Measurements from ENCODE around the gene TPST2.

Gene TPST2

DNA sequence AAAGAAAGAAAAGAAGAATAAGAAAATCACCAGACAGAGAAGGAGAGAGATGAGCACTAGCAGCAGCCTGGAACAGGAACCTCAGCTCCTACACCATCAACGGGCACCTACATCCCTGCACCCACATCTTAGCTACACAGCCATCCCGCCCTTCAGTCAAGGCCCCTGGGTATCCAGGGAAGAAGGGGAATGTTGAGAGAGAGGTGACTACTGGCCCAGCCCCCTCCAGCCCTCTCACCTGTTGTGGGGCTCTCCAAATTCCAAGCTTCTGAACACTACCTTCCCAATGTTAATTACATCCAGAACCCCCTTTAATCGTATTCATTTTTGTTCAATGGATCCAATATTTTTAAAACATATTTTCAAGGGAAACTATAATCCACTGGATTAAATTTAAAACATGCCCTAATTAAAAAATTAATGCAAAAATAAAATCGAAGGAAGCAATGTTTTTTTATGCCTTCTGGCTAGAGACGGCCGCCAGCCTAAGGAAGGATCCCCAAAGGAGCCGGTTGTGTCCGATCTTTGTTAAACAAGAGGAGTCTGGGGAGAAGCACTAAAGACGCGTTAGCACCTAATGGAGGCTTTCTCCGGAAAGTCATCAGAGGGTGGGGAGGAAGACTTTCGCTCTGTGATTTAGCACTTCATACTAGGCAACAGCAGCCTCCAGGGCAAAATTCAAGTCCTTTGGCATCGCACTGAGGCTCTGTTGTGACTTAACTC is 9.5 kb downstream of the TPST2 start:
- DNase-seq (ENCODE audit: low spot score): no peak

DNA sequence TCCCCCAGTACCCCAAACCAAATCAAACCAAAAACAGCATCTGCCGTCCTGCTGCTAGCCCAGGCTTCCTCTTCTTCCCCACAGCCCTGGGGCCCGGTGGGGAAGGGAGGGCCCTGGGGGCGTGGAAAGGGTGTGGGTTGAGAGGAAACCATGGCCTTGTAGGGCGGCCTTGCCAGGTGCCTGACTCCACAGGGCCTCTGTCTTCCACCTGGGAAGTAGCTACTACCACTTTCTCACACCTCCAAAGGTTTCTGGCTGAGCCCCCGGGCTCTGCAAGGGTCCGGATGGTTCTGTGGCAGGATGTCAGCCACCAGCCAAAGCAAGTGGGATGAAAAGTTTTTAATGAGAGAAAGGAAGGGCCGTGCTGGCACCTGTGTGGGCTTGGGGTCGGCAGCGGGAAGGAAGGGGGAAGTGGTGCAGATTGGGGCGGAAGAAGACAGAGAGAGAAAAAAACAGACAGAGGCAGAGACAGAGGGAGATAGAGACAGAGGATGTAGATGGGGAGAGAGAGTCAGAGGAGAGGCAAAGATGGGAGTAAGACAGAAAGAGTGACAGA is 10.5 kb downstream of the TPST2 start:
- DNase-seq (ENCODE audit: low spot score): no peak

DNA sequence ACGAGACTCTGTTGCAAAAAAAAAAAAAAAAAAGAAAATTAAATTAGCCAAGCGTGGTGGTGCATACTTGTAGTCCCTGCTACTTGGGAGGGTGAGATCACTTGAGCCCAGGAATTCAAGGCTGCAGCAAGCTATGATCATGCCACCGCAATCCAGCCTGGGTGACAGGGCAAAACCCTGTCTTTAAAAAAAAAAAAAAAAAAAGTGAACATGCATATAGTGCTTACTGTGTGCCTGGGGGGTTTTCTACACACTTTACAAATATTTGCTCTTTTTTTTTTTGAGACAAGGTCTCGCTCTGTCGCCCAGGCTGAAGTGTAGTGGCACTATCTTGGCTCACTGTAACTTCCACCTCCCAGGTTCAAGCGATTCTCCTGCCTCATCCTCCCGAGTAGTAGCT is 12.9 kb downstream of the TPST2 start:
- DNase-seq (ENCODE audit: low spot score): no peak

DNA sequence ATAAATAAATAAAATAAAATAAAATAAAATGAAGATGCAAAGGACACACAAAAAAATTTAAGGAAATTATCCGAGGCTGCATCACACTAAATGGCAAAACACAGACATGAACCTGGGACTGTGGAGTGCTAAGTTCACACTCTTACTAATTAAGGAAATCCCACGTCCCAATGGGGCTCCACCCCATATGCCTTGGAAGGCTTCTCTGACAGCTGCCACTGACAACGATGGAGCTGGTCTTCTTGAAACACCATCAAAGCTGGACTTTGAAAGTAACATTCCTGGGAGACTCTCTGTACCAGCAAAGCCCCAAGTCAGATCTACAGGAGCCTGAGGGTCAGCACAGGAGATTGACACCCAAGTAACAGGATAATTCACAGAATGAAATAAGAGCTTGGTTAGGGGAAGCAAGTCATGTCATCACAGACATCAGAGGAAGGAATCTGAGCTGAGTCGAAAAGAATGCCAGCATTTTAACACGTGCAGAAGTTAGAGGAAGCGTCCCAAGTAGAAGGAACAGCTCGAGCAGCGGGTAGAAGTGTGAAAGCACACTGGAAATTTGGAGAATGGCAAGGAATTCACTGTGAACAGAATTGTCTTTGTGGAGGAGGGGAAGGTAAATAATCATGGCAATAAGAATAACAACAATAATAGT is 13.8 kb downstream of the TPST2 start:
- DNase-seq (ENCODE audit: low spot score): no peak

DNA sequence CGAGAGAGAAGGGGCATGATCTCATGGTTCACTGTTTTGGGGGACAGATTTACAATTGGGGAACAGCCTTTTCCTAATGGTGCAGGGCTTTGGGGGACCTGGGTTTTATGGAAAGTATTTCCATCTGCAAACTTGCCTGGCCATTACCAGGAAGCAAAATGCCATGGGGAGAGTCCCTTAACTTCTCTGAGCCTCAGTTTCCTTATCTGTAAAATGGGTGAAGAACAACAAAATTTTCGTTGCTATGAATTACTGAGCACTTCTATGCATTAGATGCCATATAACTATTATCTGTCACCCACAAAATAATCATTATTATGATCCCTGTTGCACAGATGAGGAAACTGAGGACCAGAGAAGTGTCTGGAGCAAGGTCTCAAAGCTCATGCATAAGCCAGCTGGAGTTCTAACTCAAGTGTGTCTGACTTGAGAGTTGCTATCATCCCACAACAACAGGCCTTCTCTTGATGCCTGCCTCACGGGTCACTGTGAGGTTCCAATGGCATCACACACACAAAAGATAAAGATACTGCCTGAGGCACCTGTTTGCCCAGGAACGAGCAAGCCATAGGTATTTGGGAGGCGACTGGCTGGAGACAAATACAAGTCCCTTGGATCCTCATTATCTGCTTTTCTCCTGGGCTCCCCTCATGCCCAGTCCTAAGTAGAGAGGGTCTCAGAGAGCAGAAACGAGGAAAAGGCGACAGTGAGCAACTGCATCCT is 15.8 kb downstream of the TPST2 start:
- no peak for DNase-seq (ENCODE audit: low spot score)

DNA sequence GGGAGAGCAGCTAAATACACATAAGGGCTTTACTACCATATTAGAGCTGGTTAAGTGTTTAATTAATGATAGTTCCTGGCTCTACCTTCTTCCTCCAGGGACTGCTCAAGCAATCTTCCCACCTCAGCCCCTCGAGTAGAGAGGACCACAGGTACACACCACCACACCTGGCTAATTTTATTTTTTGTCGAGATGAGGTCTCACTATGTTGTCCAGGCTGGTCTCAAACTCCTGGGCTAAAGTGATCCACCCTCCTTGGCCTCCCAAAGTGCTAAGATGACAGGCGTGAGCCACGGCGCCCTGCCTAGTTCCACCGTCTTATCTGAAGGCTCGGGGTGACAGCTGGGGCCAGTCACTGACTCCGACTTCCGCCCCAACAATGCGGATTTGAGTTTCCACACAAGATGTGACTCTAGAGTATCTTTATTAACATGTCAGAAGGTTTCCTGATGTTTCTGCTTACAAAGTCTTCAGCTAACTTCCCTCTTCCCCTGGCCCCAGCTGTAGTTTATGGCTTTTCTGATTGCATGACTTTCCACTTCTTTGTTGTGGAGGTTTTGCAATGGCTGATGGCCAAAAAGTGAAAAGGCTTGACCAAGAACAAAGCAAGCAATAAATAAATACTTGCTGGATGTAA is 16.8 kb downstream of the TPST2 start:
- DNase-seq (ENCODE audit: low spot score): no peak

DNA sequence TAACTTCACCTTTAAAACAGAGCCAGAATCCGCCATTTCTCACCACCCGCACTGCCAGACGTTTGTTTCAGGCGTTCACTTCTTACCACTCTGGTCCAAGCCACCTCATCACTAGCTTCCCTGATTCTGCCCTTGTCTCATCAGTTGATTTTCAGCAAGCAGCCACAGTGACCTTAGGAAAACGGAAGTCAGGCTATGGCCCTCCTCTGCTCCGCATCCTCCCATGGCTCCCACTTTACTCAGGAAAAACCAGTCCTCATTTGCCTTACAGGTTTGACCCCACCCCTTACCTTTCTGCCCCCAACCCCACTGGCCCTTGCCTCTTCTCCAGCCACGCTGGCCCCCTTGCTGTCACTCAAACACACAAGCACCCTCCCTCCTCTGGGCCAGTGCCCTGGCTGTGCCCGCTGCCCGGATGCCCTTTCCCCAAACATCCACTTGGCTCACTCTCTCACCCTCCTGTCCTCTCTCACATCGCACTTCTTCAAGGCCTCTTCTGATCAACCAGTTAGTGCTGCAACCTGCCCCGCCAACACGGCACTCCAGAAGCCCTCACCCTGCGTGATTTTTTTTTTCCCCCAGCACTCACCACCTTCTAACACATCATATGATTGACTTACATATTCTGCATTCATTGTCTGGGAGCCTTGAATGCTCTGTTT is 18.9 kb downstream of the TPST2 start:
- DNase-seq (ENCODE audit: low spot score): no peak

DNA sequence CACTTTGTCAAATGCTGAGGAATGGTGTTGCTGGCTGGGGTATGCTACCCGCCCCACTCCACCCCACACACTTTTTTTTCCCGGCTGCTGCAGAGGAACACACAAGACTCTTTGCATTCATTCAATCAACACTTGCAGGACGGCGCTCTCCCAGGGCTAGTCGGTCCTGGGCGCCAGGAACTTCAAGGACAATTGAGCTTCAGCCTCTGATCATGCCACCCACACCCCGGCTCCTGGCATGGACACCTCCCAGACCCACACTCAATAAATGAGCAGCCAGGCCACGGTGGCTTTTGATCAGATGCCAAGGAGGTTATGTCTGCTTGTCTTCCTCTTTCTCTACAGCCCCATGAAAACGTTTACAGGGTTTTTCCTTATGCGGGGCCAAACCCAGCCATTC is 19.8 kb downstream of the TPST2 start:
- no peak for DNase-seq (ENCODE audit: low spot score)

DNA sequence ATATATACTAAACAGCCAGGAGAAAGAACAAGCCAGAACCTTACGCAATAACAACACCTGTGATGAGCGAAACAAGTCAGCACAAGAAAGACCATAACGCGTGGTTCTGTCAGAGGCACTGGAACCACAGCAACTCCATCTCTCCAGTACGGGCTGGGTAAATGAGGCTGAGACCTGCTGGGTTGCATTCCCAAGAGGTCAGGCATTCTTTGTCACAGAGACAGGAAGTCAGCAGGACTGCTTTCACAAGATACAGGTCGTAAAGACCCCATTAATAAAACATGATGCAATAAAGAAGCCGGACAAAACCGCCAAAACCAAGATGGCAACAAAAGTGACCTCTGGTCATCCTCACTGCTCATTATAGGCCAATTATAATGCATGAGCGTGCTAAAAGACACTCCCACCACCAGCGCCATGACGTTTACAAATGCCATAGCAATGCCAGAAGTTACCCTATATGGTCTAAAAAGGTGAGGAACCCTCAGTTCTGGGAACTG is 21.7 kb downstream of the TPST2 start:
- no peak for DNase-seq (ENCODE audit: low spot score)

DNA sequence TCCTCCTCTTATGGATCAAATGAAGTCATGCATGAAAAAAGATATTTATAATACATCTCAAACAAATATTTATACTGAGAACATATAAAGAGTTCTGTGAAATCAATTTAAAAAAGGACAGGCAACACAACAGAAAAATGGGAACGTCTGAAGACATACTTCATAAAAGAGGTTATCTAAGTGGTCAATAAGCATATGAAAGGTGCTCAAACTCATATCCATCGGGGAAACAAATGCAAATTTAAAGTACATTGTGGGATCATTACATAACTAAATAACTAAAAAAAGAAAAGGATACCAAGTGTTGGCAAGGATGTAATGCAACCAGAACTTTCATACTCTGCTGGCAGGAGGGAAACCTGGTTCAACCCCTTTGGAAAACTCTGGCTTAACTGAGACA is 22.3 kb downstream of the TPST2 start:
- DNase-seq (ENCODE audit: low spot score): no peak

DNA sequence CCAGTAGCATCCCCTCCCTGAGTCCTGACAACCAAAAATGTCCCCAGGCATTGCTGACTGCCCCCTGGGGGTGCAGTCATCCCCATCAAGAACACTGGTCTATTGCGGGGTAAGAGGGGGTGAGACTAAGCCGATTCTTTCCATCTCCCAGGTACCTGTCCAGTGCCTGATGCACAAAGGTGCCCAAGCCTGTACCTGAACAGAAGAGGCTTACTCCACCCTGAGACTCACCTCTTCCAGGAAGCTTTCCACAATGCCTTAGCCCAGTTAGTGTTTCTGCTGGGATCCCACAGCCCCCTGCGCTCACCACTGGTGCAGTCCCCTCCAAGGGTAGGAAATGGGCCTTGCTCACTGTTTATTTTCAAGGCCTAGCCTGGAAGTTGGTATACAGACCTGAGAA is 22.9 kb downstream of the TPST2 start:
- DNase-seq (ENCODE audit: low spot score): no peak

DNA sequence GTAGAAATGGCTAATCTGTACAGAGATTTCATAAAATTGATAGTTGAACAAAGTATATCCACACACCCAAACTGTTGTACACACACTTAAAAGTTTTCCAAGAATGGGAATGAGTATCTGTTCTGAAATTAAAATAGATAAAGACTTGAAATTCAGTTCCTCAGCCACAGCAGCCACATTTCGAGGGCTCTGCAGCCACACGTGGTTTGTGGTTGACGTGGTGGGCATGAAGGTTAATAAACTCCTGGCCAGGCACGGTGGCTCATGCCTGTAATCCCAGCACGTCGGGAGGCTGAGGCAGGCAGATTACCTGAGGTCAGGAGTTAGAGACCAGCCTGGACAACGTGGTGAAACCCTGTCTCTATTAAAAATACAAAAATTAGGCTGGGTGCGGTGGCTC is 24.0 kb downstream of the TPST2 start:
- no peak for DNase-seq (ENCODE audit: low spot score)

DNA sequence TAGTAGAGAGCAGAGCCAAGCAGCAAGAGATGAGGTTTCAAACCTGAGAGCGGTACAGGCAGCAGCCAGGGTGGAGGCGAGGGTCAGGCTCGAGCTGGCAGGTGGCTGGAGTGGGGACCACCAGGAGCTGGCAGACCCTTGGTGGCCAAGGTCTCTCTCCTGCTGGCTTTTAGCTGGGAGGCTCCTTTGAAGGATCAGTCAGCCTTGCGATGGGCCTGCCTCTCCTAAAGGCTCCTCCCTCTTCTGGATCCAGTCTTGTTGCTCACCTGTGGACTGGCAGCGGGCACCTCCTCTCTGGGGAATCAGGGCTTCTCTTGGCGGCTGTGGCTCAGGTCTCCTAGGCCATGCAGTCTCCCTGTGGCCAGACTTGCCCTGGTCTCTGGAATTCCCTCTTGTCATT is 24.8 kb downstream of the TPST2 start:
- no peak for DNase-seq (ENCODE audit: low spot score)

DNA sequence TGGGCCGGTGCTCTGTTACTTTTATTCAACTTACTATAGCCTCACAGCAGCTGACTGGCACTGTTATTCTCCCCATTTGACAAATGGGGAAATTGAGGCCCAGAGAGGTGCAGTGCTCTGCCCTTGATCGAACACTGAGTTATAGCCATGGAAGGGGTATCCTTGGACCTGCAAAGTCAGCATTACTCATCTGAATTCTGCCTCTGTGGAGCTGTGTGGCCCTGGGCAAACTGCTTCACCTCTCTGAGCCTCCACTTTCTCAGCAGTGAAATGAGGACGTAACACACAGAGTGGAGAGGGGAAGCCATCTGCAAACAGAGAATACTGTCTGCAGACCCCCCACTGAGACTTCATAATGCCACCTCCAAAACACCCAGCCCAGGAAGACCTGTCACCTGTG is 25.3 kb downstream of the TPST2 start:
- DNase-seq (ENCODE audit: low spot score): no peak

DNA sequence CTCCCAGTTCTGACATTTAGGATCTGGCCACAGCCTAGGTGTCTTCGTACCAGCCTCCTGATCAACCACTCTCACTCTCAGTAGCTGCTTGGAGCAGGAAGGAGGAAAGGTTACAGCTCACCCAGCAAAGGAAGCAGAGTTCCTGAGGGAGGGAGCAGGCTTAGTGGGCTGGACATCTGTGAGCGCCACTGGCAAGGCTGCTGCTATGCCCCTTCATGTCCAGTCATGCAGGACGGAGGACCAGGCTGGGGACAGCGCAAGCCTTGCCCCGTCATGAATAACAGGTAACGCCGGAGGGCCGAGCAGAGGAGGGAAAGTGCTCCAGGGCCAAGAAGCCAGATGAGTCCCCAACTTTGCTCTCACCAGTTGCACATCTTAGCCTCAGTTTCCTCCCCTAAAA is 25.8 kb downstream of the TPST2 start:
- no peak for DNase-seq (ENCODE audit: low spot score)

DNA sequence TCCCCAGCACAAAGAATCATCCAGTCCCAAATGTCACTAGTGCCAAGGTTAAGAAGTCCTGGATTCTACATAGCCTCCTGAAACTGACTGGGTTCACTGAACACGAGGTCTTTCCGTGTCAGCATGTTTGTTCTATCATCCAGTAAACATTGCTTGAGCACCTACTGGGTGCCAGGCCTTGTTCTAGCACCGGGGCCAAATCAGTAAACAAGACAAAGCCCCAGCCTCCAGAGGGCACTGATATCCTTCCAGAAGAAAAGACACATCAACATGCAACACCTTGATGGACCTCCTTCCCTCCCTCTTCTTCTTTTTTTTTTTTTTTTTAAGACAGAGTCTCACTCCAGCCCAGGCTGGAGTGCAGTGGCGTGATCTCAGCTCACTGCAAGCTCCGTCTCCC is 26.9 kb downstream of the TPST2 start:
- no peak for DNase-seq (ENCODE audit: low spot score)

DNA sequence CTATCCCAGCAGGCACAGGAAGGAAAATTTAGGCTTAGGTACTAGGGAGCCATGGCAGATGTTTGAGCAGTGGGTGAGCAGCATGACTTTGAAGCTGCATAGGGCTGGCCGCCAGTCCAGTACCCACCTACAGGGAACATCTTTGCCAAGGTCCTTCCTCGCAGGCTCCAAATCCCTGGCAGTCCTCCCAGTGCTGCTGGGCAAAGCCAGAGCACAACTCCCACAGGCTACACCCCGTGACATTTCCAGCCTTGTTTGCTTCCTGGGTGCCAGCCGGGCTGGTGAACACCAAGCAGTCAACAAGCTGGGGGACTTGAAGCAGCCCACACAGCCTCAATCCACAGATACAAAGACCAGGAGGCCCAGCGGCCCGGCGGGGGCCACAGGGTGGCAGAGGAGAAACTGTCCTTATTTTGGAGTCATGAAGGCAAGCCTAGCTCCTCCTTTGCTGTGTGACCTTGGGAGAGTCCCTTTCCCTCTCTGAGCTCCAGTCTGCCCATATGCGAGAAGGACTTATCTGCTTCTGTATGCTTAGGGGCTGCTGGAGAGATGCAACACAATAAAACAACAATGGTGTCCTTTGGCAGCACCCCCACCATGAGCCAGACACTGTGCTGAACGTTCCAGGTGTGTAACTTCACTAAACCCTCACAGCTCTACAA is 28.0 kb downstream of the TPST2 start:
- DNase-seq (ENCODE audit: low spot score): no peak

DNA sequence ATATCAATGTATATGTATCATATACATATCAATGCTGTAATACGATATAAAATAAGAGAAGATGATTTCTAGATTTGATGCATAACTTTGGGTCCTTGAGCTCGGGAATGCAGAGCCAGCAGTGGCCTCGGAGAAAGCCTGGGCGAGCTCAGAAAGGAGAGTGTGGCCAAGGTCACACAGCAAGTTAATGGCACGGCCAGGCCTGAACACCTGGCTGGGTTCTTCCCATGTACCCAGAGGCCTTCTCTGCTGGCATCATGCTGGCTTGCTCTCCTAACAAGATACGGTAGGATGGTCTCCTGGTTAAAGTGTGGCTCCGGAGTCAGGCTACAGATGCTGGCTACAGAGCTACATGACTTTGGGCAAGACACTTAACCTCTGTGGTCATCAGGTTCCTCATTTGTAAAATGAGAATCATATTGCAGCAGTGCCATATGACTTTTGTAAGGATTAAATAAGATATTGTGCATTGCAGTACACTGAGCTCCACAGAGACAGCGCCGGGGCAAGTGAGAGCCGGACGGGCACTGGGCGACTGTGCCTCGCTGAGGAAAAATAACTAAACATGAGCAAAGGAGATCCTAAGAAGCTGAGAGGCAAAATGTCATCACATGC is 29.9 kb downstream of the TPST2 start:
- no peak for DNase-seq (ENCODE audit: low spot score)

DNA sequence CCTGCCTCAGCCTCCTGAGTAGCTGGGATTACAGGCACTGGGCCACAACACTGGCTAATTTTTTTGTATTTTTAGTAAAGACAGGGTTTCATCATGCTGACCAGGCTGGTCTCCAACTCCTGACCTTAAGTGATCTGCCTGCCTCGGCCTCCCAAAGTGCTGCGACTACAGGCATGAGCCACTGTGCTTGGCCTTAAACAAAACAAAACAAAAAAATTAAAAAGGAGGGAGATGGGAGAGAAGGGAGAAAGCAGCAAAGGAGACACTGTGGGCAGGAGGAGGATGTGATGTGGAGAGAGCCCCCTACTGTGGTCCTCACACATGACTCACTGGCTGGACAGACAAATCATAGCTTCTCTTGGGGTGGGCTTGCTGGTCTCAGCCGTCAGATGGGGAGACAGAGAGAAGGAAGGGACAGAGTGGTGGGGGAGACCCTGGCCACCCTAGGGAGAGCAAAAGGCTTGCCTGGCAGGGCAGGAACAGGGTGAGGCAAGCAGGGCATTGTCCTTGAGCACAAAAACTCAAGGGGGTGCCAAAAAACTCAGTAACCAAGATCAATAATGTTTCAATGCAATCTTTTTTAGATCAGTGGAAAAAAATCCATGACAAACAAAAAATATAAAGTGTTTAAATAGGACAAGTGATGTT is 31.6 kb downstream of the TPST2 start:
- peak; percentile 63 for DNase-seq (ENCODE audit: low spot score)

DNA sequence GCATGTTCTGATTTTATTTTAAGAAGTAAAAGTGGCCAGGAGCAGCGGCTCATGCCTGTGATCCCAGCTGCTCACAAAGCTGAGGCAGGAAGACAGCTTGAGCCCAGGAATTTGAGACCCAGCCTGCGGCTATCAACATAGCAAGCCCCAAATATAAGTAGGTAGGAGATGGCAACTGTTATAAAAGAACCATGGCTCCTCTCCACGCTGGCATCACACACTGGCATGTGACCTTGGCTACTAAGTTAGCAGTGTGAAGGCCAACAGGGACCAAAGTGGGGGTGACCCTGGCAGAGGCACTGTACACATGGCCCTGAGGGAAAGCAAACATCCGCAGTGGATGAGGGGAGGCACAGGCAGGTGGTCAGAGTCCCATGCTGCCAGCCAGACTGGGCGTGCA is 33.0 kb downstream of the TPST2 start:
- DNase-seq (ENCODE audit: low spot score): no peak
